Smooth muscle cell (in vitro differentiated cells): ENCODE data around the gene SMIM5. TPM values are rescaled to one million over a fixed set of nuclear protein-coding genes. Genes with fewer than 3 reads are reported as not detected.

Experiments
- DNase-seq: peaks from one replicate; lab custom pipeline; 2025; ENCODE audit not compliant: unreplicated experiment; lab: John Stamatoyannopoulos, UW
- H2AFZ ChIP-seq: fragments of 200-600 bp; sonication (generic); 2 replicates; pipeline ENCODE4 v1.6.0; 2016; ENCODE audit warnings: antibody characterized with exemption, low read depth, mild to moderate bottlenecking
- H3F3A ChIP-seq: fragments of 200-600 bp; sonication (generic); 2 replicates; pipeline ENCODE4 v1.6.0; 2017; ENCODE audit warnings: antibody characterized with exemption, low read depth
- H3K27ac ChIP-seq: fragments of 200-600 bp; sonication (generic); 2 replicates; pipeline ENCODE4 v1.5.1; 2016; ENCODE audit warnings: low read depth, mild to moderate bottlenecking
- H3K27me3 ChIP-seq: fragments of 200-600 bp; sonication (generic); 2 replicates; pipeline ENCODE4 v1.6.1; 2016; ENCODE audit warnings: low read depth, mild to moderate bottlenecking
- H3K36me3 ChIP-seq: fragments of 200-600 bp; sonication (generic); 2 replicates; pipeline ENCODE4 v1.5.1; 2016; ENCODE audit warnings: low read depth
- H3K4me1 ChIP-seq: fragments of 200-600 bp; sonication (generic); 2 replicates; pipeline ENCODE4 v1.5.1; 2016; ENCODE audit warnings: low read depth
- H3K4me2 ChIP-seq: fragments of 200-600 bp; sonication (generic); 2 replicates; pipeline ENCODE4 v1.6.0; 2016; ENCODE audit warnings: mild to moderate bottlenecking
- H3K4me3 ChIP-seq: fragments of 200-600 bp; sonication (generic); 2 replicates; pipeline ENCODE4 v1.5.1; 2016; ENCODE audit warnings: mild to moderate bottlenecking
- H3K79me2 ChIP-seq: fragments of 200-600 bp; sonication (generic); 2 replicates; pipeline ENCODE4 v1.6.0; 2016; ENCODE audit warnings: low read depth, mild to moderate bottlenecking
- H3K9ac ChIP-seq: fragments of 200-600 bp; sonication (generic); 2 replicates; pipeline ENCODE4 v1.6.0; 2016; ENCODE audit warnings: low read depth
- H3K9me3 ChIP-seq: fragments of 200-600 bp; sonication (generic); replicated peaks from 2 replicates; pipeline ENCODE4 v1.5.1; 2016; ENCODE audit warnings: low read depth
- H4K20me1 ChIP-seq: fragments of 200-600 bp; sonication (generic); 2 replicates; pipeline ENCODE4 v1.6.0; 2016; ENCODE audit warnings: low read depth
- CTCF ChIP-seq: fragments of 200-600 bp; sonication (generic); IDR thresholded peaks from 2 replicates; pipeline ENCODE4 v1.5.1; 2017; ENCODE audit warnings: borderline replicate concordance, mild to moderate bottlenecking, antibody characterized with exemption; ENCODE audit not compliant: insufficient read depth, poor library complexity, severe bottlenecking
- WGBS: methylation state at CpG from one replicate; pipeline ENCODE4 v1.1.7; 2016; ENCODE audit warnings: low lambda C conversion rate; 5-methylcytosine and 5-hydroxymethylcytosine counted together
- polyA plus RNA-seq: library from polyadenylated mRNA; unstranded; fragments of >200 nt; fragmentation: Nextera tagmentation; extraction: Ambion mirVana; gene quantifications from 2 replicates; pipeline ENCODE4 v1.2.1, GENCODE V29; 2016
- total RNA-seq: library from RNA; depleted of rRNA; stranded (reverse); fragments of >200 nt; gene quantifications from 2 replicates; pipeline ENCODE4 v1.2.3, GENCODE V29; 2014

The SMIM5 gene
- total and polyA plus RNA-seq, 2 experiments from 2014 or later, result 0.13 to 0.80 TPM

GRCh38 chr17:75633486-75634375, 497 bp downstream of the SMIM5 start:
- Histone ChIP-seq H3K36me3 (no peaks in the 10 kb centered on the region), H4K20me1 (peaks cover 5% of the 10 kb centered on the region), H3K9me3 (no peaks in the 10 kb centered on the region), H3F3A (no peaks in the 10 kb centered on the region), H3K79me2 (no peaks in the 10 kb centered on the region), H3K4me1 (peaks cover 25% of the 10 kb centered on the region), H2AFZ (no peak overlapping the region), H3K4me3 (no peak overlapping the region), H3K4me2 (peak overlapping the region; percentile 82), H3K9ac (peak overlapping the region; percentile 60), H3K27me3 (no peaks in the 10 kb centered on the region), H3K27ac (peak overlapping the region; percentile 86)
- peak; percentile 56 for DNase-seq
- TF ChIP-seq CTCF, result peak; percentile 61
- WGBS, result 22% methylated on average over 27 of the region's 27 CpGs

DNA sequence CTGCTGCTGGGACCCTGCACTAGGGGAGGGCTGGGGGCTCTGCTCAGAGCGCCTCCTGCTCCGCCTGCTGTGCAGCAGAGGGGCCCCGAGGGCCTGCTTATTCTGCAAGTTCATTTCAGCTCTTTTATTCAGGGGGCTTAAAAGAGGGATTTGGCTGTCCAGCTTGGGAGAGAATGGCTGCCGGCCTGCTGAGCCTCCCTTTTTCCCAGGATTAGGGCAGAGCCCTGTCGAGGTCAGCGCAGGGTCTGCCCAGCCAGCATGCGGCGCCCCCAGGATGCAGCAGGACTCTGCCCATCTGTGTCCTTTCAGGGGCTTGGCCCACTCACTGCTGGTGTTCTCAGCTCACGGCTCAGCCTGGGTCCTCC, 1.1 kb downstream of the SMIM5 start:
- no peak overlapping the region for H2AFZ ChIP-seq
- no peaks in the 10 kb centered on the region for H3K79me2 ChIP-seq
- H3K9ac ChIP-seq, result no peak overlapping the region
- no peaks in the 10 kb centered on the region for H3K27me3 ChIP-seq
- no peaks in the 10 kb centered on the region for H3K9me3 ChIP-seq
- no peak for DNase-seq
- no peak overlapping the region for H3K4me3 ChIP-seq
- H4K20me1 ChIP-seq, result peaks cover 5% of the 10 kb centered on the region
- no peaks in the 10 kb centered on the region for H3K36me3 ChIP-seq
- peaks cover 25% of the 10 kb centered on the region for H3K4me1 ChIP-seq
- no peaks in the 10 kb centered on the region for H3F3A ChIP-seq
- TF ChIP-seq CTCF, result no peak
- peak overlapping the region; percentile 82 for H3K4me2 ChIP-seq
- peak overlapping the region; percentile 86 for H3K27ac ChIP-seq
- 91% methylated on average over 9 of the region's 9 CpGs for WGBS

- Histone ChIP-seq H3K36me3 (no peaks in the 10 kb centered on the region), H3K79me2 (no peaks in the 10 kb centered on the region), H3K9me3 (no peaks in the 10 kb centered on the region), H3K4me3 (no peak overlapping the region), H3K27me3 (no peaks in the 10 kb centered on the region), H2AFZ (no peak overlapping the region), H3K27ac (no peak overlapping the region), H4K20me1 (peaks cover 5% of the 10 kb centered on the region), H3K9ac (no peak overlapping the region), H3F3A (no peaks in the 10 kb centered on the region), H3K4me2 (no peak overlapping the region), H3K4me1 (peaks cover 25% of the 10 kb centered on the region)
- 93% methylated on average over 20 of the region's 20 CpGs for WGBS
- TF ChIP-seq CTCF, result no peak
- no peak for DNase-seq
Measured at GRCh38 chr17:75634754-75635609, 1.7 kb downstream of the SMIM5 start.
